HepG2 (cell line): Measurements from ENCODE around the gene BCAS1. TPM values are rescaled to one million over a fixed set of nuclear protein-coding genes. Genes with fewer than 3 reads are reported as not detected.

Experiments
- FOXA1 ChIP-seq, 2 experiments: fragments of 450-650 bp in 1 of 2; sonication (generic) in 1 of 2; formaldehyde crosslinking in 1 of 2; IDR thresholded peaks; 2 replicates each; pipeline versions ENCODE4 v1.4.0 to v1.6.1; 2016 to 2020; ENCODE audit warnings: missing genetic modification reagents in 1 of 2
- HCFC1 ChIP-seq: fragments of 150-350 bp; IDR thresholded peaks from 2 replicates; pipeline ENCODE4 v1.6.1; 2014; ENCODE audit warnings: low read depth, low read length
- IKZF5 ChIP-seq: IDR thresholded peaks from 2 replicates; pipeline ENCODE4 v1.6.1; 2018; ENCODE audit warnings: missing genetic modification reagents, mild to moderate bottlenecking, missing compliant biosample characterization
- KDM1A ChIP-seq: IDR thresholded peaks from 2 replicates; pipeline ENCODE4 v1.6.1; 2016; ENCODE audit warnings: missing compliant biosample characterization
- MIXL1 ChIP-seq: IDR thresholded peaks from 2 replicates; pipeline ENCODE4 v1.6.1; 2016
- PHF21A ChIP-seq: sonication (generic); formaldehyde crosslinking; IDR thresholded peaks from 2 replicates; pipeline ENCODE4 v1.5.0; 2020; ENCODE audit warnings: mild to moderate bottlenecking, missing genetic modification reagents
- SKIL ChIP-seq: sonication (generic); formaldehyde crosslinking; IDR thresholded peaks from 2 replicates; pipeline ENCODE4 v1.8.0; 2022; ENCODE audit warnings: missing genetic modification reagents, mild to moderate bottlenecking, moderate library complexity, borderline replicate concordance
- SMAD1 ChIP-seq: sonication (generic); formaldehyde crosslinking; IDR thresholded peaks from 2 replicates; pipeline ENCODE4 v1.4.0; 2020; ENCODE audit warnings: missing genetic modification reagents, low read depth, mild to moderate bottlenecking, borderline replicate concordance
- SMARCC2 ChIP-seq: fragments of 450-650 bp; IDR thresholded peaks from 2 replicates; pipeline ENCODE4 v1.6.1; 2017; ENCODE audit warnings: antibody characterized with exemption, mild to moderate bottlenecking
- SP5 ChIP-seq: IDR thresholded peaks from 2 replicates; pipeline ENCODE4 v1.6.1; 2016; ENCODE audit warnings: low read depth, borderline replicate concordance
- ZNF230 ChIP-seq: sonication (generic); formaldehyde crosslinking; IDR thresholded peaks from 2 replicates; pipeline ENCODE4 v1.4.0; 2020; ENCODE audit warnings: mild to moderate bottlenecking, missing genetic modification reagents
- ZNF44 ChIP-seq: sonication (generic); formaldehyde crosslinking; IDR thresholded peaks from 2 replicates; pipeline ENCODE4 v1.5.1; 2020; ENCODE audit warnings: mild to moderate bottlenecking, missing genetic modification reagents
- ZNF564 ChIP-seq: sonication (generic); formaldehyde crosslinking; IDR thresholded peaks from 2 replicates; pipeline ENCODE4 v1.8.1; 2023; ENCODE audit warnings: mild to moderate bottlenecking, missing genetic modification reagents
- ZNF644 ChIP-seq: IDR thresholded peaks from 2 replicates; pipeline ENCODE4 v1.6.1; 2016; ENCODE audit warnings: low read depth
- polyA plus RNA-seq, 8 experiments: library from polyadenylated mRNA; depleted of rRNA in 3 of 8; stranded (reverse) in 7 of 8; unstranded in 1 of 8; fragments of >200 nt; fragmentation: Illumina TruSeq in 4 of 8; extraction: Trizol in 4 of 8; gene quantifications; 2 replicates each; pipeline versions ENCODE4 v1.2.1 to v1.2.3, GENCODE V29; 2011 to 2016; ENCODE audit warnings: low read depth in 4 of 8, missing spikeins in 1 of 8, mixed read lengths in 1 of 8; ENCODE audit not compliant: insufficient read depth in 1 of 8
- total RNA-seq, 5 experiments: library from RNA; depleted of rRNA; stranded (reverse); fragments of >200 nt; fragmentation: Illumina TruSeq; extraction: Trizol; gene quantifications; 2 replicates each; pipeline ENCODE4 v1.2.3, GENCODE V29; 2016; ENCODE audit warnings: low read depth in 1 of 5
- TF ChIP-seq, protein P1 (sequence below): IDR thresholded peaks from 2 replicates; pipeline ENCODE4 v1.6.1; 2016
- TF ChIP-seq, protein P2 (sequence below): sonication (generic); formaldehyde crosslinking; IDR thresholded peaks from 2 replicates; pipeline ENCODE4 v1.4.0; 2020; ENCODE audit warnings: mild to moderate bottlenecking, missing genetic modification reagents
- TF ChIP-seq, protein P3 (sequence below): sonication (generic); formaldehyde crosslinking; IDR thresholded peaks from 2 replicates; pipeline ENCODE4 v1.5.0; 2020; ENCODE audit warnings: missing genetic modification reagents

Gene BCAS1
- total and polyA plus RNA-seq, 2 of the 13 experiments (the other 11 are each of a cell fraction or from before 2014, with no cell fraction given): 0.55 to 0.91 TPM

- TF ChIP-seq SKIL (CRISPR knock-in tag) (peak; percentile 96), ZNF564 (CRISPR knock-in tag) (no peak; the same call in 1 of the 2 replicates), FOXA1 (IDR thresholded peaks at IDR 0.05) (no peak), FOXA1 (CRISPR knock-in tag; IDR thresholded peaks at IDR 0.05) (peak; percentile 83), HCFC1 (no peak), IKZF5 (CRISPR knock-in tag) (peak; percentile 93), PHF21A (CRISPR knock-in tag) (peak; percentile 96), ZNF230 (peak; percentile 90; the same call in 1 of the 2 replicates), MIXL1 (CRISPR knock-in tag) (peak; percentile 98), KDM1A (CRISPR knock-in tag) (peak; percentile 90), ZNF644 (CRISPR knock-in tag) (peak; percentile 58; the same call in 1 of the 2 replicates), SP5 (CRISPR knock-in tag) (peak; percentile 41; the same call in 1 of the 2 replicates), SMAD1 (CRISPR knock-in tag) (peak; percentile 64; the same call in 1 of the 2 replicates), SMARCC2 (no peak), ZNF44 (peak; percentile 89; the same call in 1 of the 2 replicates)
- TF ChIP-seq, protein P1, sequence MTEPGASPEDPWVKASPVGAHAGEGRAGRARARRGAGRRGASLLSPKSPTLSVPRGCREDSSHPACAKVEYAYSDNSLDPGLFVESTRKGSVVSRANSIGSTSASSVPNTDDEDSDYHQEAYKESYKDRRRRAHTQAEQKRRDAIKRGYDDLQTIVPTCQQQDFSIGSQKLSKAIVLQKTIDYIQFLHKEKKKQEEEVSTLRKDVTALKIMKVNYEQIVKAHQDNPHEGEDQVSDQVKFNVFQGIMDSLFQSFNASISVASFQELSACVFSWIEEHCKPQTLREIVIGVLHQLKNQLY (CRISPR knock-in tag): peak; percentile 96
- TF ChIP-seq, protein P2, sequence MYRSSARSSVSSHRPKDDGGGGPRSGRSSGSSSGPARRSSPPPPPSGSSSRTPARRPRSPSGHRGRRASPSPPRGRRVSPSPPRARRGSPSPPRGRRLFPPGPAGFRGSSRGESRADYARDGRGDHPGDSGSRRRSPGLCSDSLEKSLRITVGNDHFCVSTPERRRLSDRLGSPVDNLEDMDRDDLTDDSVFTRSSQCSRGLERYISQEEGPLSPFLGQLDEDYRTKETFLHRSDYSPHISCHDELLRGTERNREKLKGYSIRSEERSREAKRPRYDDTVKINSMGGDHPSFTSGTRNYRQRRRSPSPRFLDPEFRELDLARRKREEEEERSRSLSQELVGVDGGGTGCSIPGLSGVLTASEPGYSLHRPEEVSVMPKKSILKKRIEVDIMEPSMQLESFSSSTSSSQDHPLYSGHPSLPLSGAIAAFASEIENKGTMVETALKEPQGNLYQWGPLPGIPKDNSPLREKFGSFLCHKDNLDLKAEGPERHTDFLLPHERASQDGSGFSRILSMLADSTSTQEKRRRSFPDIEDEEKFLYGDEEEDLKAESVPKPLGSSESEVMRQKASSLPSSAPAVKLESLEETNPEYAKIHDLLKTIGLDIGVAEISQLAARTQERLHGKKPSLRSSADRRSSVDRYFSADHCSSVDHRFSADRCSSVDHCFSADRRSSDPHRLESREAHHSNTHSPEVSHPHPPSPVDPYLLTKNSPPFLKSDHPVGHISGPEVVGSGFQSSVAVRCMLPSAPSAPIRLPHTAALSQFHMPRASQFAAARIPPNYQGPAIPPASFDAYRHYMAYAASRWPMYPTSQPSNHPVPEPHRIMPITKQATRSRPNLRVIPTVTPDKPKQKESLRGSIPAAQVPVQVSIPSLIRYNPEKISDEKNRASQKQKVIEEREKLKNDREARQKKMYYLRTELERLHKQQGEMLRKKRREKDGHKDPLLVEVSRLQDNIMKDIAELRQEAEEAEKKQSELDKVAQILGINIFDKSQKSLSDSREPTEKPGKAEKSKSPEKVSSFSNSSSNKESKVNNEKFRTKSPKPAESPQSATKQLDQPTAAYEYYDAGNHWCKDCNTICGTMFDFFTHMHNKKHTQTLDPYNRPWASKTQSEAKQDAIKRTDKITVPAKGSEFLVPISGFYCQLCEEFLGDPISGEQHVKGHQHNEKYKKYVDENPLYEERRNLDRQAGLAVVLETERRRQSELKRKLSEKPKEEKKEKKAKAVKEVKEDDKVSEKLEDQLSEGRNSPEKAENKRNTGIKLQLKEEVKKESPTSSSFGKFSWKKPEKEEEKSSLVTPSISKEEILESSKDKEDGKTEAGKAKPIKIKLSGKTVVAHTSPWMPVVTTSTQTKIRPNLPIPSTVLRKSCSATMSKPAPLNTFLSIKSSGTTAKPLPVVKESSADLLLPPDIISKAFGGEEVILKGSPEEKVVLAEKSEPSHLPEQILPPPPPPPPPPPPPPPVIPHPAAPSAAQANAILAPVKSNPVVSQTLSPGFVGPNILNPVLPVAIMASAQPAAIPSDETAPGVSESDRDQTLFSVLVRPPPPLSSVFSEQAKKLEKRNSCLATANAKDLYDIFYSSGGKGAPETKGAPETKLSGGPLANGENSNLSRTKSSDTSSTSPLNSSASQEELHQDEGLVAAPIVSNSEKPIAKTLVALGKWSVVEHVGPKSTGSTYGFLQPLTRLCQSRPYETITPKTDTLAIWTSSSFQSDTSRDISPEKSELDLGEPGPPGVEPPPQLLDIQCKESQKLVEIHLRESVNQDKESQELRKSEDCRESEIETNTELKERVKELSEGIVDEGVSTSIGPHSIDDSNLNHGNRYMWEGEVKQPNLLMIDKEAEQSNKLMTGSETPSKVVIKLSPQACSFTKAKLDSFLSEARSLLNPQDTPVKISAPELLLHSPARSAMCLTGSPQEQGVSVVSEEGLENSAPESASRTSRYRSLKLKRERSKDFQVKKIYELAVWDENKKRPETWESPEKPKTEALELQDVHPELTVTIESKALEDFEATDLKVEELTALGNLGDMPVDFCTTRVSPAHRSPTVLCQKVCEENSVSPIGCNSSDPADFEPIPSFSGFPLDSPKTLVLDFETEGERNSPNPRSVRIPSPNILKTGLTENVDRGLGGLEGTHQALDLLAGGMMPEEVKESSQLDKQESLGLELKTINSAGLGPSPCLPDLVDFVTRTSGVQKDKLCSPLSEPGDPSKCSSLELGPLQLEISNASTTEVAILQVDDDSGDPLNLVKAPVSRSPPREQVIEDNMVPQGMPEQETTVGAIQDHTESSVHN (CRISPR knock-in tag): peak; percentile 98
- TF ChIP-seq, protein P3, sequence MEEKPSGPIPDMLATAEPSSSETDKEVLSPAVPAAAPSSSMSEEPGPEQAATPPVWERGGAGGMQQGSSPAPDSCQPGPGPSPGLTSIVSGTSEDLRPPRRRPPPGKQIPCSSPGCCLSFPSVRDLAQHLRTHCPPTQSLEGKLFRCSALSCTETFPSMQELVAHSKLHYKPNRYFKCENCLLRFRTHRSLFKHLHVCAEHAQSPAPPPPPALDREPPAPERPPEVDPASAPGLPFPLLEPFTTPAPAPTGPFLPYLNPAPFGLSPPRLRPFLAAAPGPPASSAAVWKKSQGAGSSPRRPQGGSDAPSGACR (CRISPR knock-in tag): peak; percentile 87; the same call in 1 of the 2 replicates
Measured at GRCh38 chr20:54107600-54108325, 37.4 kb upstream of the BCAS1 start (continued).
